ENCODE results near the gene SYNJ1.

The SYNJ1 gene

DNA sequence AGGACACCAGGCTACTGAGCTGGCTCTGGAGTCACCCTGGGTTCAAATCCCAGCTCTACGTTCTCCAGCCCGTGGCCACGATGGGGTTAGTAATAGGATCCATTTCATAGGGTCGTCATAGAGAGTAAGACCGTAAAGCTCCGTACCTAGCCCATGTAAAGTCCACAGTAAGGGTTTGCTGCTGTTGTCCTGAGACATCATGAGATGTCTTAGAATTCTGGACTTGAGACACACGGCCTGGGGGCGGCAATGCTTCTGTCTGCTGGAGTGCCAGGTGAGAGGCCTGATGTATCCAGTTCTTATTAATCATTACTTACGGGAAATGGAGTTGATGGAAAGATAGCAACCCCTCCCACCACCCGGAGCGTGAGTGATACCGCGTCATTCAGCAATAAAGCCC lies 146.1 kb downstream of the SYNJ1 start:
- no peak for DNase-seq (ENCODE audit: low read depth in 2 of 2)

DNA sequence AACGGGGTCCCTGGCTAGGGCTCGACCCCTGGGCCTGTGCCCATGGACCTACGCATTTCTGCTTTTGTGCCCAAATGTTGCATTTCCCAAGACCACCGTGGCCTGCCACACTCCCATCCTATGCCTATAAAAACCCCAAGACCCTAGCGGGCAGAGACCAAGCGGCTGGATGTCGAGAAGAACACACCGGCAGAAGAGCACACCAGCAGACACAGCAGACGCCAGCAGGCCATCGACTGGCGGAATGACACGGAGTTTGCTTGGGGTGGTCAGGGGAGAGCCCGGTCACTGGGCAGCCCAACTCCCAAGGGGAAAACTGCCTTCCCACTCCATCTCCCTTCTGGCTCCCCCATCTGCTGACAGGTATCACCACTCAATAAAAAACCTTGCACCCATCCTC lies 146.9 kb downstream of the SYNJ1 start:
- DNase-seq (ENCODE audit: low read depth in 2 of 2): no peak

Data from activated CD4-positive, alpha-beta T cell treated with anti-CD3 and anti-CD28 coated beads for 24 hours (primary cell).